Right lobe of liver (tissue), 4 donors: ENCODE data around the gene C1orf198.

Source experiments
- POLR2A ChIP-seq: fragments of 450-650 bp; IDR thresholded peaks from one replicate; pipeline ENCODE4 v1.6.1; 2017; ENCODE audit warnings: antibody characterized with exemption, mild to moderate bottlenecking
- TF ChIP-seq, protein P1 (sequence below), 4 donors: fragments of 200-600 bp in 3 of 4; fragments of 450-650 bp in 1 of 4; IDR thresholded peaks; one replicate each; pipeline versions ENCODE4 v1.5.1 to v1.8.0; 2016 to 2022; ENCODE audit warnings: antibody characterized with exemption in 4 of 4, mild to moderate bottlenecking in 2 of 4
- donor health status: DM: no; HTN: no; CAD: no.
- donor health status: DM: no; HTN: no; CAD: no.
- donor health status: DM: no; HTN: yes; CAD: no.

DNA sequence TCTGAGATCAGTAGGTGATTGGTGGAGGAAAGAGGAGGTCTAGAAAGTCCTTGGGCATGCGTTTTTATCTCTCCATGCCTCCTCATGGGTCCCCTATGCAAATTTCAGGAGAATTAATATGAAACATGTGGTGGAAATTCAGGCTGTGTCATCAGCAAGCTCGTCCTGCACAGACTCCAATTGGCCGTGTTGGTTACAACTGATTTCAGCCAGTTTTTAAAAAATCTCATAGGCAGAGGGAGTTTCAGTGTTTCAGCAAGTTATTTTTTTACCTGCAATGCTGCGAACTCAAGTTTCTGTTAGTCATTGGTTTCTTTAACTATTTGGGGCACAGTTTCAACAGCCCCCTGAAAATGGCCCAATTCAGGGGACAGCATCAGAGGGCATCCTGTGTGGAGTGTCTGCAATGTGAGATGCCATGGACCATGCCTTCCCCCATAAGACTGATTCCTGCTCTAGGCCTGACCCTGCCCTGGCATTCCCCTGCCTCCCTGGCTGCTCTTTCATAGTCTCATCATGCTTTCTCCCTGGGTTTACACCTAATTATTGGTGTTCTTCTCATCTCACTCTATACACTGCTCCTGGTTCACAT, 59.9 kb downstream of the C1orf198 start:
- TF ChIP-seq, protein P1, sequence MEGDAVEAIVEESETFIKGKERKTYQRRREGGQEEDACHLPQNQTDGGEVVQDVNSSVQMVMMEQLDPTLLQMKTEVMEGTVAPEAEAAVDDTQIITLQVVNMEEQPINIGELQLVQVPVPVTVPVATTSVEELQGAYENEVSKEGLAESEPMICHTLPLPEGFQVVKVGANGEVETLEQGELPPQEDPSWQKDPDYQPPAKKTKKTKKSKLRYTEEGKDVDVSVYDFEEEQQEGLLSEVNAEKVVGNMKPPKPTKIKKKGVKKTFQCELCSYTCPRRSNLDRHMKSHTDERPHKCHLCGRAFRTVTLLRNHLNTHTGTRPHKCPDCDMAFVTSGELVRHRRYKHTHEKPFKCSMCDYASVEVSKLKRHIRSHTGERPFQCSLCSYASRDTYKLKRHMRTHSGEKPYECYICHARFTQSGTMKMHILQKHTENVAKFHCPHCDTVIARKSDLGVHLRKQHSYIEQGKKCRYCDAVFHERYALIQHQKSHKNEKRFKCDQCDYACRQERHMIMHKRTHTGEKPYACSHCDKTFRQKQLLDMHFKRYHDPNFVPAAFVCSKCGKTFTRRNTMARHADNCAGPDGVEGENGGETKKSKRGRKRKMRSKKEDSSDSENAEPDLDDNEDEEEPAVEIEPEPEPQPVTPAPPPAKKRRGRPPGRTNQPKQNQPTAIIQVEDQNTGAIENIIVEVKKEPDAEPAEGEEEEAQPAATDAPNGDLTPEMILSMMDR (IDR thresholded peaks at IDR 0.05), result no peak
- TF ChIP-seq POLR2A, result no peak
